ENCODE measurements around the gene CSKMT.
"Not testable (repeated sequence)": the region's sequence is repeated elsewhere in the genome, so short reads cannot be mapped to it uniquely, and the experiment has no call there.

The CSKMT gene

DNA sequence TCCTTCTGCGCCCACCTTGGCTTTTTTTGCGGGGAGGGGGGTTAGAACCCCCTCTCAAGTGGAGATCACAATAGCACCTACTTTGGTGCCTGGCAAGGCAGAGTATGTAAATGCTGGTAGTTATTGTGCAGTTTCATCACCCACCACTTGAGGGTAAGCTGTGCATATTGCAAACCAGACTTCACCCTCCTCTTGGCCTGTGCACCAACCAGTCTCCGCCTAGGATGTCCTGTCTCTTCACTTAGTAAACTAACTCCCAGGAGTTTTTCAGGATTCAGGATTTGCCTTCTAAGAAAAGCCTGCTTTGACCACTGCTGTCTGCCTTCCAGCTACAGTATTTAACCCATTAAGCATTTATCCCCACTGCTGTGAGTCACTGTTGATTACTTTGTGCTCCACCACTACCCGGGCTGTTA, 15.7 kb downstream of the CSKMT start:
- TF ChIP-seq, protein P1, sequence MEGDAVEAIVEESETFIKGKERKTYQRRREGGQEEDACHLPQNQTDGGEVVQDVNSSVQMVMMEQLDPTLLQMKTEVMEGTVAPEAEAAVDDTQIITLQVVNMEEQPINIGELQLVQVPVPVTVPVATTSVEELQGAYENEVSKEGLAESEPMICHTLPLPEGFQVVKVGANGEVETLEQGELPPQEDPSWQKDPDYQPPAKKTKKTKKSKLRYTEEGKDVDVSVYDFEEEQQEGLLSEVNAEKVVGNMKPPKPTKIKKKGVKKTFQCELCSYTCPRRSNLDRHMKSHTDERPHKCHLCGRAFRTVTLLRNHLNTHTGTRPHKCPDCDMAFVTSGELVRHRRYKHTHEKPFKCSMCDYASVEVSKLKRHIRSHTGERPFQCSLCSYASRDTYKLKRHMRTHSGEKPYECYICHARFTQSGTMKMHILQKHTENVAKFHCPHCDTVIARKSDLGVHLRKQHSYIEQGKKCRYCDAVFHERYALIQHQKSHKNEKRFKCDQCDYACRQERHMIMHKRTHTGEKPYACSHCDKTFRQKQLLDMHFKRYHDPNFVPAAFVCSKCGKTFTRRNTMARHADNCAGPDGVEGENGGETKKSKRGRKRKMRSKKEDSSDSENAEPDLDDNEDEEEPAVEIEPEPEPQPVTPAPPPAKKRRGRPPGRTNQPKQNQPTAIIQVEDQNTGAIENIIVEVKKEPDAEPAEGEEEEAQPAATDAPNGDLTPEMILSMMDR (IDR thresholded peaks at IDR 0.05) = peak; percentile 57
- TF ChIP-seq ZFX (IDR thresholded peaks at IDR 0.05; ENCODE audit: borderline replicate concordance) = no peak
- peak overlapping the region; percentile 32; the same call in 1 of the 2 replicates for H3K27ac ChIP-seq

DNA sequence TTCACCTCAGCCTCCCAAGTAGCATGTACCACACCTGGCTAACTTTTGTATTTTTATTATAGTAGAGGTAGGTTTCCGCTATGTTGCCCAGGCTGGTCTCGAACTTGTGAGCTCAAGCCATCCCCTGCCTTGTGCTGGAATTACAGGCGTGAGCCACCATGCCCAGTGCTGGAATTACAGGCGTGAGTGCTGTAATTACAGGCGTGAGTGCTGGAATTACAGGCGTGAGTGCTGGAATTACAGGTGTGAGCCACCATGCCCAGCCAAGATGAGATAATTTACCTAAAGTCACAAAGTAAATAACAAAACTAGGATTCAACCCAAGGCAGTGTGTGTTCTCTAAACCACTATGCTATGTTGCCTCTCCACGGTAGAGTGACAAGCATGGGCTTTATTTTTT, 17.4 kb downstream of the CSKMT start:
- TF ChIP-seq, protein P1 (IDR thresholded peaks at IDR 0.05) = no peak
- TF ChIP-seq ZFX (IDR thresholded peaks at IDR 0.05; ENCODE audit: borderline replicate concordance) = no peak
- peak overlapping the region; percentile 39 for H3K27ac ChIP-seq

DNA sequence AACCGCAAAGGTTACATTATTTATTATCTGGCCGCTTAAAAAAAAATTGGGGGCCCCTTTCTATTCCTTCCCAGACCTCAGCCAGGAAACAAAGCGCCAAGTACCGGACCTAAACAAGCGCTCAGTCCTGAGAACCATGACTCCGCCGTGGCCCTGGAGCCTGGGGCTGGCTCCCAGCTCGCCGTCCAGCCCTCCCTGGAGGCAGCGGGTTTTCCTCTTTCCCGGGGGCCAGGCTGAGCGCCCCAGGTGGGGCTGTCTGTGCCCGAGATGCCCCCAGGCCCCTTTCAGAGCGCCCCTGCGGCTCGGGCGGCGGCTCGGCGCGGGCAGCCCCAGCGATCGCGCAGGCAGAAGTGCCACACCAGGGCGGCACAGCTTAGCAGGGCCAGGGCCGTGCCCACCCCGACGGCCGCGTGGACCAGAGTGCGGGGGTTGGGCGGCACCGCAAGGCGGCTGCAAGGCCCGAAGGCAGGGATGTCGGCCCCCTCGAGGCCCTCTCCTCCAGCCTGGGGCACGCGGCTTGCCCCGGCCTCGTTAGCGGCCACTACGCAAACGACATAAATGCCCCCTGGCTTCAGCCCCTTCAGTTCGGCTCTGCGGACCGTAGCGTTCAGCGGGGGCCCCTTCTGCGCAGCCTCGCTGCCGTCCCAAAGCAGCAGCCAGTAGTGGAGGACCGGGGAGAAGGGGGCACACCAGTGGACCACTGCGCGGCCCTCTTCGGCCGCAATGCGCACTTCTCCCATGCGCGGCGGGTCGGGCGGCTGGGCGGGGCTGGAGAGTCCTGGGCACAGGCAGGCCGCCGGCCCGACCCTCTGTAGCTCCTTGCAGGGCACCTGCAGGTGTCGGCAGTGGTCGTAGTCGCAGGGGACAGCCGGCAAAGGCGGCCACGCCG, 22.6 kb downstream of the CSKMT start:
- TF ChIP-seq ZFX (IDR thresholded peaks at IDR 0.05; ENCODE audit: borderline replicate concordance) = no peak
- TF ChIP-seq, protein P1 (IDR thresholded peaks at IDR 0.05) = no peak
- no peak overlapping the region for H3K27ac ChIP-seq

GRCh38 chr11:62688491-62688890, 23.4 kb downstream of the CSKMT start:
- no peak overlapping the region for H3K27ac ChIP-seq
- no peak for TF ChIP-seq ZFX (IDR thresholded peaks at IDR 0.05; ENCODE audit: borderline replicate concordance)
- TF ChIP-seq, protein P1 (IDR thresholded peaks at IDR 0.05) = no peak

- H3K27ac ChIP-seq = no peak within 1 kb of the TSS
- TF ChIP-seq ZFX (IDR thresholded peaks at IDR 0.05; ENCODE audit: borderline replicate concordance) = no peak
- TF ChIP-seq, protein P1 (IDR thresholded peaks at IDR 0.05) = no peak
Observed at GRCh38 chr11:62689421-62690183, 24.5 kb downstream of the CSKMT start, which contains the start of gene LRRN4CL. Gene LRRN4CL, minus strand, starts transcription at chr11:62689530. Its CDS starts 1,022 bp downstream, at chr11:62688508.

- not testable (repeated sequence) for H3K27ac ChIP-seq
Observed at GRCh38 chr11:62693624-62694023, 28.5 kb downstream of the CSKMT start.

- 0 out of 2 replicates have a peak overlapping the region, but pooled peaks have one; percentile 30 for H3K27ac ChIP-seq
- TF ChIP-seq, protein P1 (IDR thresholded peaks at IDR 0.05) = peak; percentile 87
- TF ChIP-seq ZFX (IDR thresholded peaks at IDR 0.05; ENCODE audit: borderline replicate concordance) = no peak
Observed at GRCh38 chr11:62694455-62695167, 29.5 kb downstream of the CSKMT start.

All from 22Rv1 (cell line).